GM21447 (cell line): ENCODE measurements around the gene PTGS1.

ENCODE experiments used
- ATAC-seq: cut with Tn5 transposase; IDR thresholded peaks from one replicate; pipeline ENCODE4 v1.9.1; 2021; ENCODE audit not compliant: unreplicated experiment

Gene PTGS1

DNA sequence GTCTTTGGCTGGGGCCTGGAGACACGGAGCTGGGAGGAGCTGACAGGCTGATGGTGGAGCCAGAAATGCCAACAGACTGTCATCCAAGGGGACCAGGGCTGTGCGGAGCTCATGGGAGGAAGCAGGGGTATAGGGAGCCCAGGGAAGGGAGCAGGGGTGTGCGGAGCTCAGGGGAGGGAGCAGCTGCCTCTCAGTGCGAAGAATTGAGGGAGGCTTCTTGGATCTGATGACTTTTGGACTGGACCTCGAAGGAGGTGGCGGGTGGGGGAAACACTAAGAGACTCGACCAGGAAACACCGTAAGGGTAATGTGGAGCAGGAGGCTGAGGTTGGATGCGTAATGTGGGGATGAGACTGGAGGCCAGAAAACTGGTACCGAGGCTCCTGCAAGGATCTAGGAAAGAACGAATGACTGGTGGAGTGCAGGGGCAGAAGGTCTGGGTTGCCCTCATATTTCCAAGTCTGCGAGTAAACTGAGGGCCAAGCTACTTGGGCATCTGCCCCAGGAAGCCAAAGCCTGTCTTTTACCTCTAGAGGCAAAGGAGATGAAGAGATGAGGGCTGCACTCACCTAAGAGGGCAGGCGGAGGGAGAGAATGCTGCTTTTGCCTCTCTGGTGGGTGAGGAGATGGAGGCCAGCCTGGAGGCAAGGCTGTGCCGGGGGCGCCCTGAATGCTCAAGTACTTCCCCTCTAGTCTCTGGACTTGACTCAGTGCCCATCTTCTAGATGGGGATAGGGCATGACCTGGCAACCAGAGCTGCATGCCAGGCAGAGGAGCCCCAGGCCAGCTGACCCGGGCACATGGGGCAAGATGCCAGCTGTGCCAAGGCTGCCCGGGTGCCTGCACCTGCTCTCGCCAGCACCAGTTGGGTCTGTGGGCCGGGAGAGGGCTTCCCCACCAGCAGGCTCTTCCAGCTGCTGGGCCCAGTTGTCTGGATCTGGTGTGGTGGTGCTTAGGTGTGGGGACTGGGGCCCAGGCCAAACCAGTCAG lies 2.3 kb downstream of the PTGS1 start:
- ATAC-seq, result no peak

DNA sequence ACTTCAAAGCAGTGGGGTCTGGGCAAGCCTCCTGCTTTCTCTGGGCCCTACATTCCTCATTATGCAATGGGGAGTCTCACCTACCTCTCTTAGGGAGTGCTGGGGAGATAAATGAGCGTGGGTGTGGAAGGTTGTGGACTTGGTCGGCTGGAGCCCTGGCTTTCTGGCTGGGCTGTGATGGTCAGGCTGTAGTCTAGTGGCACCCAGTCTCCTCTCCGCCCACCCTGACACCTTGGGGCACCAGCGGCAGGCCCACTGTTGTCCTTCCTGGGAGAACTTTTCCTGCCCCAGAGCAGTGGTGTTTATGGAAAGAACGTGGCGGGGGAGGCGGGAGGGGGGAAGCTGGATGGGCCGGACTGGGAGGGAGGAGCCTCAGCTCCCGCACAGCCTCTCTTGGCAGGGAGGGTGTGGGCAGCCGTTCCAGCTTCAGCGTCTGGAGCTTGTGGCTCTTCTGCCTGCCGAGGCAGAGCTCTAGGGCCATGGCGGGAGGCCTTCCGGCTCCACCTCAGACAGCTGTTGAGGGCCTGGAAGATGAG lies 4.1 kb downstream of the PTGS1 start:
- no peak for ATAC-seq

DNA sequence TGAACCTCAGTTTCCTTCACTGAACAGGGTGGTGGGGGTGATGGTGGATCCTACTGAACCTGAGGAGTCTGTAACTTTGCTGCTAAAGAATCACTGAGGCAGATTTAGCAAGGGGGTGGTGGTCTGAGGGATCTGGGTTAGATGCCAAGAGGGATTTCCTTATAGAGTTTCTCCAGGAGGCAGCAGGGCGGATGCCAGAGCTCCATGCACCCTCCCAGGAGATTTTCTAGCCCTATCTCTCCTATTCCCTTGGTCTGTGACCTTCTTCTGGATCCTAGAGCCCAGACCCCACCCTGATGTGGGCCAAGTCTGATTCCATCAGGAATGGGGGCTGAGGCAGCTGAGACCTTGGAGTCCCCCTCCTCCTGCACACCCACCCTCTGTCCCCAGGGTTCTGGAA lies 6.0 kb downstream of the PTGS1 start:
- ATAC-seq, result no peak

DNA sequence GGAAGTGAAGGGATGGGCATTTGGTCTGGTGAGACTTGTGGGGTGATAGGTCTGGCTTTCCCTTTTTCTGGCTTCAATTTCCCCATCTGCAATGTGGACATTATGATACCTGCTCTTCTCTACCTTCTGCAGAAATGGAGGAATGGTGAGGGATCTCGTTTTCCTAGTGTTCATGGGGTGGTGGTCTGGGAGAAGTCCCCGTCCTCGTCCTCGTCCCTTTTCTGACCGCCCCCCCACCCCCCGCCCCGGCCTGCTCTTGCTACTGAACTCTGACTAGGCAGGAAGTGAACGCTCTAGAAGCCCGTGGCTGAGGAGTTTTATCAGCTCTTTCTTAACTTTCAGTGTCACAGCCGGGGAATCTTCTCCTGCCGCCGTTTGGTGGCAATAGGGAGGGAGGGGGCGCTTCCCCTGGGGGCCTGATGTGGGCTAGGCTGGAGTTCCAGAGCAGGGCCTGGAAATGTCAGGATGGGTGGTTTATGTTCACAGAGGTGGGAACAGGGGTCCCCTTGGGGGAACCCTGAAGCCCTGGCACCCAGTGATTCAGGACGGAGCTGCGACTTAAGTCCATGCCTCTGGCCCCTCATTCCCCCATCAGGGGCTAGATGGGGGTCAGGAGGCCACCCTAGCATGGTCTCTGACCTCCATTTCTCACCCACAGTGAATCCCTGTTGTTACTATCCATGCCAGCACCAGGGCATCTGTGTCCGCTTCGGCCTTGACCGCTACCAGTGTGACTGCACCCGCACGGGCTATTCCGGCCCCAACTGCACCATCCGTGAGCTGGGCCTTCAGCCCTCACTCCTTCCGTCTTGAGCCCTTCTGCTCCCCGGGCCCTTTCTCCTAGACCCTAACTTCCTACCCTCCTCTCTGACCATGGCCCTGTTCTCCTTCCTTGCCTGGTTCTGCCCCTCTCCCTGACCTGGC lies 6.7 kb downstream of the PTGS1 start:
- ATAC-seq, result no peak

DNA sequence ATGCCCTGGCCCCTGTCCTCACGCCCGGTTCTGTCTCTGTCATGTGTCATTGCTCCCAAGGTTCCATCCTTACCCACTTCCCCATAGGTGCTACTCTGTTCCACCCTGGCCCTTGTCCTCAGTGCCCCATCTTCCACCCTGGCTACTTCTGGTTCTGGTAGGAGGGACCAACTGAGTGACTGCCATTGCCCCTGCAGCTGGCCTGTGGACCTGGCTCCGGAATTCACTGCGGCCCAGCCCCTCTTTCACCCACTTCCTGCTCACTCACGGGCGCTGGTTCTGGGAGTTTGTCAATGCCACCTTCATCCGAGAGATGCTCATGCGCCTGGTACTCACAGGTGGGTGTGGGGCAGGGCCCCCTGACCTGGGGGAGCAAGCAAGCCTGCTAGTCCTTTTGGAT lies 7.4 kb downstream of the PTGS1 start:
- ATAC-seq, result no peak

DNA sequence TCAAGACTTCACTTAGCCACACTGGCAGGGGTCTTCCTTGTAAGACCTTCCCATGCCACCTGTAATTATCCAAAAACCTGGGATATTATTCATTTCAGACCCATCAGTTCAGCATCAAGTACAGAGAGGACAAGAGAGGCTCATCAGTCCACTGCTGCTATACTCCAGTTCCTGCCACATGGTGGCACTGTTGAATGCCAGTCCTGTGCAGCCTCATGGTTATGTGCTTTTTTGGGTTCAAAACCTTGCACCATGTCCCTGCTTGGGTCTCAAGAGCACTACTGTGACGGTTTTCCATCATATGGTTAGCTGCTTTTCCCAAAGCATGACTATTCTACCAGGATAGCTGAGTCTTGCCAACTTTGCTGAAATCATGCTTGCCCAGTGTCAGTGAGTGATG lies 8.5 kb downstream of the PTGS1 start:
- ATAC-seq, result no peak

DNA sequence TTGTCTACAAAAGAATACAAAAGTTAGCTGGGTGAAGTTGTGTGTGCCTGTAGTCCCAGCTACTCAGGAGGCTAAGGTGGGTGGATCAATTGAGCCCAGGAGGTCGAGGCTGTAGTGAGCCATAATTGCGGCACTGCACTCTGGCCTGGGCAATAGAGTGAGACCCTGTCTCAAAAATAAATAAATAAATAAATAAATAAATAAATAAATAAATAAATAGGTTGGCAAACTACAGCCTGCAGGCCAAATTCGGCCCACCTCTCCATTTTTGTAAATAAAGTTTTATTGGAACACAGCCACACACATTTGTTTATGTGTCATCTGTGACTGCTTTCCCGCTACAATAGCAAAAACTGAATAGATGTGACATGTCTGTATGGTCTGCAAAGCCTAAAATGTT lies 9.5 kb downstream of the PTGS1 start:
- ATAC-seq, result no peak

DNA sequence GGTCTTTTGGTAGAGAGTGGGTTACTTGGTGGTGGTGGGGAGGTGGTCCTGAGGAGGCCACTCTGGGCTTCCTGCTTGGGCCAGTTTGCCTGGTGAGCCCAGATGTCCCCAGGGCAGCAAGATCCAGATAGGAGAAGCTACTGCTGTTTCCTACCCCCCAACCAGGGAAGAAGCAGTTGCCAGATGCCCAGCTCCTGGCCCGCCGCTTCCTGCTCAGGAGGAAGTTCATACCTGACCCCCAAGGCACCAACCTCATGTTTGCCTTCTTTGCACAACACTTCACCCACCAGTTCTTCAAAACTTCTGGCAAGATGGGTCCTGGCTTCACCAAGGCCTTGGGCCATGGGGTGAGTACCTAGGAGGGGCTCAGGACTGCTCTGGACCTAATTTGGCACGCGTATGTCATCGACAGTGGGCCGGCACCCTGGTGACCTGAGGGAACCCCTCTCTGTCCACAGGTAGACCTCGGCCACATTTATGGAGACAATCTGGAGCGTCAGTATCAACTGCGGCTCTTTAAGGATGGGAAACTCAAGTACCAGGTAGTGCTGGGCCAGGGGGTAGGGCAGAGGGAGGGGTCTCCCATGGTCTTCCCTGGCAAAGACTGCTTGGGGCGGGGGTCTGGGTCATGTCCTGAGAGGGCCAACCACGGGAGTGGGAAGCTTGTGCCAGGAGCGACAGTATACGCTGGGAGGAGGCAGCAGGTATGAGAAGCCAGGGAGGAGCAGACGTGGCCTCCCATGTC lies 10.6 kb downstream of the PTGS1 start:
- no peak for ATAC-seq

DNA sequence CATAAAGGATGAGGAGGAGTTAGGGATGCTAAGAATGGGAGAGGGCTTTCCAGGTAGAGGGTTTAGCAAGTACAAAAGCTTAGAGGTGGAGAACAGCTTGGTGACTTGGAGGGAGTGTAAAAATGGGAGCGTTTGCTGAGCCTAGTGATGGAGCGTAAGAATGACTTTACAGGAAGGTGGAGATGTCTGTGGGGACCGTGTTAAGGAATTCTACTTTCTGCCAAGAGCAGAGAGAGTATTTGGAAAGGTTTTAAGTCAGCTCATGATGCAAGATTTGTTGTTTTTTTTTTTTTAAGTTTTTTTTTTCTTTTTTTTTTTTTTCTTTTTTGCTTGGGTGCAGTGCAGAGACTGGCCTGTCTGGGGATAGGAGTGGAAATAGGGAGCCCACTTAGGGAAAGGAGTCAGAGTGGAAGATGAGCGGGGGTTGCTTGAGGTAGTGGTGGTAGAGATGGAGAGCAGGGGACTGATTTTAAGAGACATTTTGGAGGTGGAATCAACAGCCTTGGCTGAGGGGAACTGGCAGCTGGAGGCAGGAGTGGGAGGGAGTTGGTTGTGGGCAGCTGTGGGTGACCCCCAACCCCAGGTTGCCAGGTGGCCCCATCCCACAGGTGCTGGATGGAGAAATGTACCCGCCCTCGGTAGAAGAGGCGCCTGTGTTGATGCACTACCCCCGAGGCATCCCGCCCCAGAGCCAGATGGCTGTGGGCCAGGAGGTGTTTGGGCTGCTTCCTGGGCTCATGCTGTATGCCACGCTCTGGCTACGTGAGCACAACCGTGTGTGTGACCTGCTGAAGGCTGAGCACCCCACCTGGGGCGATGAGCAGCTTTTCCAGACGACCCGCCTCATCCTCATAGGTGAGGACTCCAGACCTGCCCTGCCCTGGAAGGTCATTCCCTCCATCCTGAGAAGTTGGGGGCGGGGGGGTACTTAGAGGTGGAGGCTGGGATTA lies 12.4 kb downstream of the PTGS1 start:
- ATAC-seq, result no peak

DNA sequence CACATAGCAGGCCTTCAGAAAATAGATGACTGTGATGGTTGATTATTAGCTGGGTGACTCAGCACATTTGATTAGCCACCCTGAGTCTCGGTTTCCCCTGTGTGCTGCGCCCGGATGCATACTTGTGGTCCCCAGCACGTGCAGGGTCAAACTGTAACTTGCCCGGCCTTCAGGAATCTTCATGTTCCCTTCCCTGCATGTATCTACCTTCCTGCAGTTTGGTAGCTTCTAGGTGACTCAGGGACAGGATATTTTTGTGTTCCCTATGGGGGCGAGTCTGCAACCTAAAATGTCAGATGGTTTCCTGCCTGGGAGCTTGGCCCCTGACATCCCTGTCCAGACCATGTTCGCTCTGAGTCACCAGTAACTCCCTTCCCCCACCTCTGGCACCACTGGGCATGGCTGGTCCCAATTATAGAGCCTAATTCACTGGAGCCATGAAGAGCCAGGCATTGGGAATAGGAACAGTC lies 13.2 kb downstream of the PTGS1 start:
- ATAC-seq, result no peak

DNA sequence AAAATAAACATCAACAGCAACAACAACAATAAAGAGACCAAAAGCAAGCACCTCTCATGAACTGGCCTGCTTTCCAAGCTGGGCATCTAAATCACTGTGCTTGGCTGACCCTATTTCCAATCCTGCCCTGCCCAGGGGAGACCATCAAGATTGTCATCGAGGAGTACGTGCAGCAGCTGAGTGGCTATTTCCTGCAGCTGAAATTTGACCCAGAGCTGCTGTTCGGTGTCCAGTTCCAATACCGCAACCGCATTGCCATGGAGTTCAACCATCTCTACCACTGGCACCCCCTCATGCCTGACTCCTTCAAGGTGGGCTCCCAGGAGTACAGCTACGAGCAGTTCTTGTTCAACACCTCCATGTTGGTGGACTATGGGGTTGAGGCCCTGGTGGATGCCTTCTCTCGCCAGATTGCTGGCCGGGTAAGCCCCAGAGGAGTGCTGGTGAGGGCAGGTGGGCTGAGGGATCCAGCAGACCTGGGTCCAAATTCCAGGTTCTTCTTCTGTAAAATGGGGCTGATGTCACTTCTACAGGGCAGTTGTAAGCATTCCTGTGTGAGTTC lies 15.6 kb downstream of the PTGS1 start:
- no peak for ATAC-seq

DNA sequence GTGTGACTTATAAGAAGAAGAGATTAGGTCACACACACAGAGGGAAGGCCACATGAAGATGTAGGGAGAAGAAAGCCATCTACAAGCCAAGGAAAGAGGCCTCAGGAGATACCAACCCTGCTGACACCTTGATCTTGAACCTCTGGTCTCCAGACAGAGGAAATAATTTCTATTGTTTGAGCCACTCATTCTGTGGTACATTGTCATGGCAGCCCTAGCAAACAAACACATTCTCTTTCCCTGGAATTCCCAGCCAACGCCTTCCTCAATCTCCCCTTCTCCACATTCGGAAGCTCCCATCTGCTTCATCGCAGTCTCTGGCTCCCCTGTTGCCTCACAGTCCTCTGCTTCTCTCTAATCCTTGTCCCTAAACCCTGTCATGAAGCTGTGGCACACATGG lies 16.7 kb downstream of the PTGS1 start:
- no peak for ATAC-seq

DNA sequence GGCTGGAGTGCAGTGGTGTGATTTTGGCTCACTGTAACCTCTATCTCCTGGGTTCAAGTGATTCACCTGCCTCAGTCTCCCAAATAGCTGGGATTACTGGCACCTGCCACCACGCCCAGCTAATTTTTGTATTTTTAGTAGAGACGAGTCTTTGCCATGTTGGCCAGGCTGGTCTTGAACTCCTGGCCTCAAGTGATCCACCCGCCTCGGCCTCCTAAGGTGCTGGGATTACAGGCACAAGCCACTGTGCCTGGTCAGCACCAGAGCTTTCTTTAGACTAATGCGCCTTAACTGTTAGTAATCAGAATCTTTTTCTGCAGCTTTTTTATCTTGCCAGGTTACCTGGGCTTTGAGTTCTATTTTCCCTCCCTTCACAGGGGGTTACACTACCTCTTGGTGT lies 18.4 kb downstream of the PTGS1 start:
- no peak for ATAC-seq

DNA sequence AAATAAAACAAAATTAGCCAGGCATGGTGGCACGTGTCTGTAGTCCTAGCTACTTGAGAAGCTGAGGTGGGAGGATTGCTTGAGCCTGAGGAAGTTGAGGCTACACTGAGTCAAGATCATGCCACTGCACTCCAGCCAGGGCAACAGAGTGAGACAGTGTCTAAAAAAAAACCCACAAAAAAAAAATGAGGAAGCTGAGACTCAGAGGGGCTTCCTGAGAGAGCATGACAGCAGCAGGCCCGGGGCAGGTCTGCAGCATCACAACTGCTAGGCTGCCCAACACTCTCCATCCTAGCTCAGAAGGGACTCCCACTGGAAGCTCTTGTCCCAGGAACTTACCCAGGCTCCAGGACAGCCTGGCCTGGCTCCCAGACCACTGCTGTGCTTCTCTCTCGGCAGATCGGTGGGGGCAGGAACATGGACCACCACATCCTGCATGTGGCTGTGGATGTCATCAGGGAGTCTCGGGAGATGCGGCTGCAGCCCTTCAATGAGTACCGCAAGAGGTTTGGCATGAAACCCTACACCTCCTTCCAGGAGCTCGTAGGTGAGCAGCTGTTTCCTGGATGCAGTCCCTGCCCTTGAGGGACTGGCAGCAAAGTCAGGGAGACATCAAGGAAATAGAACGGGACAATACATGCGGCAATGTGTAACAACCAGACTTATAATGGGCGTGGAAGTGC lies 19.1 kb downstream of the PTGS1 start:
- ATAC-seq, result peak; percentile 64

DNA sequence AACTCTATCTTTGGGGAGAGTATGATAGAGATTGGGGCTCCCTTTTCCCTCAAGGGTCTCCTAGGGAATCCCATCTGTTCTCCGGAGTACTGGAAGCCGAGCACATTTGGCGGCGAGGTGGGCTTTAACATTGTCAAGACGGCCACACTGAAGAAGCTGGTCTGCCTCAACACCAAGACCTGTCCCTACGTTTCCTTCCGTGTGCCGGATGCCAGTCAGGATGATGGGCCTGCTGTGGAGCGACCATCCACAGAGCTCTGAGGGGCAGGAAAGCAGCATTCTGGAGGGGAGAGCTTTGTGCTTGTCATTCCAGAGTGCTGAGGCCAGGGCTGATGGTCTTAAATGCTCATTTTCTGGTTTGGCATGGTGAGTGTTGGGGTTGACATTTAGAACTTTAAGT lies 21.5 kb downstream of the PTGS1 start:
- ATAC-seq, result no peak

DNA sequence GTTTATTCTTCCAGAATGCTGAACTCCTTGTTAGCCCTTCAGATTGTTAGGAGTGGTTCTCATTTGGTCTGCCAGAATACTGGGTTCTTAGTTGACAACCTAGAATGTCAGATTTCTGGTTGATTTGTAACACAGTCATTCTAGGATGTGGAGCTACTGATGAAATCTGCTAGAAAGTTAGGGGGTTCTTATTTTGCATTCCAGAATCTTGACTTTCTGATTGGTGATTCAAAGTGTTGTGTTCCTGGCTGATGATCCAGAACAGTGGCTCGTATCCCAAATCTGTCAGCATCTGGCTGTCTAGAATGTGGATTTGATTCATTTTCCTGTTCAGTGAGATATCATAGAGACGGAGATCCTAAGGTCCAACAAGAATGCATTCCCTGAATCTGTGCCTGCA lies 21.9 kb downstream of the PTGS1 start:
- ATAC-seq, result no peak

DNA sequence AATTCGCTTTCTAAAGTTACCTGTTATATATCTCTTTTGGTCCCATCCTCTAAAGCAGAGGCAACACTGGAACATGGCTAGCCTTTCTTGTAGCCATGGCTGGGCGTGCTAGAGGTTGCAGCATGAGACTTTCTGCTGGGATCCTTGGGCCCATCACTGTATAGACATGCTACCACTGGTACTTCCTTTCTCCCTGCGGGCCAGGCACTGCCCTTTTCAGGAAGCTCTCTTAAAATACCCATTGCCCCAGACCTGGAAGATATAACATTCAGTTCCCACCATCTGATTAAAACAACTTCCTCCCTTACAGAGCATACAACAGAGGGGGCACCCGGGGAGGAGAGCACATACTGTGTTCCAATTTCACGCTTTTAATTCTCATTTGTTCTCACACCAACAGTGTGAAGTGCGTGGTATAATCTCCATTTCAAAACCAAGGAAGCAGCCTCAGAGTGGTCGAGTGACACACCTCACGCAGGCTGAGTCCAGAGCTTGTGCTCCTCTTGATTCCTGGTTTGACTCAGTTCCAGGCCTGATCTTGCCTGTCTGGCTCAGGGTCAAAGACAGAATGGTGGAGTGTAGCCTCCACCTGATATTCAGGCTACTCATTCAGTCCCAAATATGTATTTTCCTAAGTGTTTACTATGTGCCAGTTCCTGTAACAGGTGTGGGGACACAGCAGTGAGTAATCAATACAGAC lies 22.6 kb downstream of the PTGS1 start:
- no peak for ATAC-seq
